A673 (cell line): ENCODE results near the gene CTIF. TPM values are rescaled to one million over a fixed set of nuclear protein-coding genes. Genes with fewer than 3 reads are reported as not detected.

Experiments
- BruUV-seq: library from RNA; stranded (reverse); fragments of 400-500 nt; replicated peaks from 2 replicates; lab custom pipeline; 2021; lab: Mats Ljungman, UMichigan
- CTCF ChIA-PET: fragments of 300-600 bp; sonication (Branson Sonifier 250); formaldehyde crosslinking; loops from one replicate; lab custom pipeline; 2022; ENCODE audit warnings: antibody characterized with exemption; lab: Charles Lee
- POLR2A ChIA-PET: fragments of 300-600 bp; sonication (Branson Sonifier 250); formaldehyde crosslinking; loops from one replicate; lab custom pipeline; 2022; ENCODE audit warnings: antibody characterized with exemption; ENCODE audit not compliant: low non-redundant PET; lab: Charles Lee
- DNase-seq: peaks from one replicate; pipeline ENCODE4 v3.0.0-alpha.2; 2015; ENCODE audit warnings: low spot score
- H3K27ac ChIP-seq: fragments of 200-600 bp; sonication (generic); 2 replicates; pipeline ENCODE4 v1.5.1; 2016; ENCODE audit warnings: mixed run types, low read depth, mild to moderate bottlenecking, mixed read lengths, antibody characterized with exemption, low read length; ENCODE audit not compliant: poor library complexity, severe bottlenecking
- H3K27me3 ChIP-seq: fragments of 200-600 bp; sonication (generic); replicated peaks from 2 replicates; pipeline ENCODE4 v1.6.1; 2017; ENCODE audit warnings: mixed run types, low read depth, mild to moderate bottlenecking, mixed read lengths, antibody characterized with exemption, low read length; ENCODE audit not compliant: insufficient read depth, poor library complexity
- H3K36me3 ChIP-seq: fragments of 200-600 bp; sonication (generic); 2 replicates; pipeline ENCODE4 v1.6.1; 2016; ENCODE audit warnings: mixed run types, mild to moderate bottlenecking, mixed read lengths, antibody characterized with exemption, low read length; ENCODE audit not compliant: insufficient read depth, poor library complexity, severe bottlenecking
- H3K4me1 ChIP-seq: fragments of 200-600 bp; sonication (generic); 2 replicates; pipeline ENCODE4 v1.6.1; 2017; ENCODE audit warnings: mixed run types, mild to moderate bottlenecking, mixed read lengths, antibody characterized with exemption, low read length; ENCODE audit not compliant: insufficient read depth, poor library complexity, severe bottlenecking
- H3K4me3 ChIP-seq: fragments of 200-600 bp; sonication (generic); 2 replicates; pipeline ENCODE4 v1.5.1; 2016; ENCODE audit warnings: low read depth, mixed run types, mild to moderate bottlenecking, mixed read lengths, low read length; ENCODE audit not compliant: poor library complexity, severe bottlenecking
- H3K9me3 ChIP-seq: fragments of 200-600 bp; sonication (generic); 2 replicates; pipeline ENCODE4 v1.6.1; 2016; ENCODE audit warnings: mixed run types, low read depth, mild to moderate bottlenecking, mixed read lengths, antibody characterized with exemption, low read length; ENCODE audit not compliant: poor library complexity, severe bottlenecking
- CTCF ChIP-seq: fragments of 300-800, 200-600 bp; sonication (generic); conservative IDR thresholded peaks from 2 replicates; pipeline ENCODE4 v1.5.1; 2017; ENCODE audit warnings: low read depth, mild to moderate bottlenecking, antibody characterized with exemption, low read length, moderate library complexity, mixed read lengths
- EZH2 ChIP-seq: fragments of 200-600 bp; sonication (generic); IDR thresholded peaks from 2 replicates; pipeline ENCODE4 v1.6.1; 2017; ENCODE audit warnings: borderline replicate concordance, low read depth, mild to moderate bottlenecking, mixed read lengths, antibody characterized with exemption, low read length; ENCODE audit not compliant: poor library complexity, severe bottlenecking
- intact Hi-C: fragments of 100-400 bp; cut with micrococcal nuclease; formaldehyde crosslinking; loops from one replicate; pipeline ENCODE4 v1.10.0; 2022; ENCODE audit not compliant: unreplicated experiment
- total RNA-seq: library from RNA; stranded (reverse); gene quantifications from 2 replicates; pipeline ENCODE4 v1.2.3, GENCODE V29; 2021

The CTIF gene
- total RNA-seq, 1 experiment from 2014 or later: 23.5 TPM

- POLR2A ChIA-PET: no interaction called here
- intact Hi-C loops: no loop called here
Observed at GRCh38 chr18:48544116-48544515, 5.3 kb downstream of the CTIF start.

GRCh38 chr18:48544661-48545415, 6.0 kb downstream of the CTIF start:
- no peaks in the 10 kb centered on the region for H3K27me3 ChIP-seq
- TF ChIP-seq CTCF (no peak), EZH2 (no peak)
- POLR2A ChIA-PET: no interaction called here
- H3K27ac ChIP-seq: peak overlapping the region; percentile 65
- no peak for DNase-seq
- H3K4me1 ChIP-seq: peaks cover 36% of the 10 kb centered on the region
- no peaks in the 10 kb centered on the region for H3K9me3 ChIP-seq
- BruUV-seq: no TSS peak
- no peaks in the 10 kb centered on the region for H3K36me3 ChIP-seq
- H3K4me3 ChIP-seq: no peak overlapping the region
- CTCF ChIA-PET: no interaction called here
- intact Hi-C loops: no loop called here

More at GRCh38 chr18:48544116-48544515, 5.3 kb downstream of the CTIF start:
- Histone ChIP-seq H3K4me3 (no peak overlapping the region), H3K4me1 (peaks cover 36% of the 10 kb centered on the region), H3K27ac (no peak overlapping the region), H3K27me3 (no peaks in the 10 kb centered on the region), H3K9me3 (no peaks in the 10 kb centered on the region), H3K36me3 (no peaks in the 10 kb centered on the region)
- CTCF ChIA-PET: no interaction called here
- TF ChIP-seq CTCF: no peak
- no peak for TF ChIP-seq EZH2
- BruUV-seq: no TSS peak
- no peak for DNase-seq

- ChIA-PET CTCF (no interaction called here), POLR2A (no interaction called here)
- no peak overlapping the region for H3K4me3 ChIP-seq
- no peaks in the 10 kb centered on the region for H3K27me3 ChIP-seq
- no peaks in the 10 kb centered on the region for H3K36me3 ChIP-seq
- intact Hi-C loops: no loop called here
- H3K9me3 ChIP-seq: no peaks in the 10 kb centered on the region
- BruUV-seq: no TSS peak
- DNase-seq: peak; percentile 75
- TF ChIP-seq EZH2 (no peak), CTCF (no peak)
- peak overlapping the region; percentile 65 for H3K27ac ChIP-seq
- H3K4me1 ChIP-seq: peaks cover 36% of the 10 kb centered on the region
Observed at GRCh38 chr18:48545757-48546321, 7.0 kb downstream of the CTIF start.
